ENCODE measurements around the gene TRIO. TPM values are rescaled to one million over a fixed set of nuclear protein-coding genes. Genes with fewer than 3 reads are reported as not detected.

The TRIO gene
- total and polyA plus RNA-seq, 2 of the 8 experiments (the other 6 are each of a cell fraction or from before 2014, with no cell fraction given) = 35.1 to 69.1 TPM

- no peak overlapping the region for H2BK5ac ChIP-seq (ENCODE audit: low read depth, low read length)
- H3K27ac ChIP-seq (ENCODE audit: low read depth, low read length) = no peak overlapping the region
- no peaks in the 10 kb centered on the region for H3K23me2 ChIP-seq (ENCODE audit: low read depth, low read length)
- no peaks in the 10 kb centered on the region; a peak in 1 of 7 replicates for H3K4me1 ChIP-seq (replicated peaks in 1 of 4; ENCODE audit: control insufficient read depth in 3 of 4, insufficient read depth in 4 of 4, low read length in 3 of 4)
- H2AFZ ChIP-seq (ENCODE audit: low read length) = no peak overlapping the region
- no peak overlapping the region for H3K4ac ChIP-seq (replicated peaks; ENCODE audit: insufficient read length, low read depth, low read length)
- H3K18ac ChIP-seq (ENCODE audit: extremely low read depth, low read length) = no peak overlapping the region
- no peak overlapping the region for H2AK5ac ChIP-seq (ENCODE audit: low read depth, low read length)
- no peak overlapping the region for H2BK15ac ChIP-seq (ENCODE audit: low read length)
- H4K8ac ChIP-seq (ENCODE audit: extremely low read depth, insufficient read depth, low read length) = no peak overlapping the region
- H3K4me2 ChIP-seq (ENCODE audit: insufficient read depth in 1 of 2, low read depth in 2 of 2, low read length in 2 of 2) = no peak overlapping the region
- H2BK12ac ChIP-seq (ENCODE audit: low read depth, low read length) = no peak overlapping the region
- no peak overlapping the region for H3K9ac ChIP-seq (replicated peaks in 1 of 4; ENCODE audit: extremely low read depth in 1 of 4, low read depth in 3 of 4, low read length in 3 of 4)
- no peak overlapping the region for H3K14ac ChIP-seq (ENCODE audit: insufficient read length)
- WGBS, 2 experiments (ENCODE audit: extremely low coverage in 1 of 2, insufficient coverage in 1 of 2, insufficient read length in 1 of 2, insufficient replicate concordance in 2 of 2, low coverage in 1 of 2, low lambda C conversion rate in 2 of 2, missing lambda C conversion rate in 1 of 2) = 85% methylated on average over 5 of the region's 5 CpGs; no CpG with 5 or more reads in 1 of the 2 experiments
- no peak overlapping the region for H4K91ac ChIP-seq (replicated peaks; ENCODE audit: insufficient read length, low read length)
- H3K27me3 ChIP-seq (replicated peaks in 1 of 4; ENCODE audit: control insufficient read depth in 3 of 4, extremely low read depth in 1 of 4, insufficient read depth in 3 of 4, low read length in 3 of 4) = no peaks in the 10 kb centered on the region
- no peak for DNase-seq (ENCODE audit: low read depth in 1 of 2, low spot score in 2 of 2)
- CTCF ChIA-PET (ENCODE audit: partially characterized antibody) = interaction anchor here (1.0 kb wide), 1 partner anchor 17 kb away, joined by 3 read pairs; no protein-coding TSS in a partner anchor
- H3K79me2 ChIP-seq (ENCODE audit: control insufficient read depth in 1 of 2, insufficient read depth in 2 of 2, low read length in 2 of 2) = peaks cover 6 to 15% of the 10 kb centered on the region in 2 experiments
- H3K4me3 ChIP-seq (ENCODE audit: extremely low read depth in 1 of 4, insufficient read depth in 2 of 4, low read depth in 3 of 4, low read length in 4 of 4) = no peak overlapping the region
- H3K23ac ChIP-seq (ENCODE audit: insufficient read length) = no peak overlapping the region
- POLR2A ChIA-PET (ENCODE audit: partially characterized antibody) = no interaction called here
- H2BK120ac ChIP-seq (replicated peaks; ENCODE audit: low read depth, low read length) = no peak overlapping the region
- H4K5ac ChIP-seq (ENCODE audit: insufficient read length, low read depth, low read length) = no peak overlapping the region
- no peak overlapping the region for H3K56ac ChIP-seq (replicated peaks; ENCODE audit: insufficient read length, low read depth, low read length)
- peaks cover 4% of the 10 kb centered on the region; the same call in 1 of the 2 replicates for H3K79me1 ChIP-seq (ENCODE audit: low read depth, low read length)
- H3K9me3 ChIP-seq (ENCODE audit: insufficient read depth in 2 of 2, low read depth in 1 of 2, low read length in 1 of 2) = no peaks in the 10 kb centered on the region
- peaks cover 0 to 5% (median 4%) of the 10 kb centered on the region in 4 experiments; a peak in 5 of 8 replicates for H3K36me3 ChIP-seq (ENCODE audit: control insufficient read depth in 2 of 4, insufficient read depth in 4 of 4, low read length in 3 of 4)
- no peak for FAIRE-seq
- no peak overlapping the region for H2BK20ac ChIP-seq (ENCODE audit: low read length)
- H4K20me1 ChIP-seq (replicated peaks in 1 of 2; ENCODE audit: control insufficient read depth in 1 of 2, insufficient read depth in 2 of 2, low read length in 2 of 2) = peaks cover 2 to 9% of the 10 kb centered on the region in 2 experiments
- TF ChIP-seq SP4 (IDR thresholded peaks at IDR 0.05; ENCODE audit: low read length) (no peak), TAF7 (optimal IDR thresholded peaks at IDR 0.05; ENCODE audit: borderline replicate concordance, low read depth, low read length) (no peak), SP2 (IDR thresholded peaks at IDR 0.05; ENCODE audit: low read length) (no peak), RAD21 (IDR thresholded peaks at IDR 0.05 in 1 of 2, conservative IDR thresholded peaks at IDR 0.05 in 1 of 2; ENCODE audit: low read depth in 2 of 2, low read length in 2 of 2) (no peak), RBBP5 (IDR thresholded peaks at IDR 0.05; ENCODE audit: borderline replicate concordance, low read depth, low read length) (no peak), SAP30 (IDR thresholded peaks at IDR 0.05; ENCODE audit: insufficient read depth, insufficient replicate concordance, low read length) (no peak), BCL11A (IDR thresholded peaks at IDR 0.05; ENCODE audit: low read depth in 2 of 2, low read length in 2 of 2) (no peak), KDM5A (IDR thresholded peaks at IDR 0.05; ENCODE audit: low read length) (no peak), ZNF274 (IDR thresholded peaks at IDR 0.05; ENCODE audit: borderline replicate concordance, extremely low read depth, low read length) (no peak), RFX5 (IDR thresholded peaks at IDR 0.05; ENCODE audit: borderline replicate concordance, low read depth, low read length) (no peak), TBP (IDR thresholded peaks at IDR 0.05; ENCODE audit: low read depth, low read length) (no peak), SIN3A (conservative IDR thresholded peaks at IDR 0.05 in 1 of 2, IDR thresholded peaks at IDR 0.05 in 1 of 2; ENCODE audit: low read depth in 1 of 2, low read length in 2 of 2) (no peak), SIRT6 (IDR thresholded peaks at IDR 0.05; ENCODE audit: low read length) (no peak), GABPA (IDR thresholded peaks at IDR 0.05; ENCODE audit: borderline replicate concordance, insufficient read depth, low read length) (no peak)
Observed at GRCh38 chr5:14348142-14348541, 205.0 kb downstream of the TRIO start.
